ENCODE data around the gene LYPD6. TPM values are rescaled to one million over a fixed set of nuclear protein-coding genes. Genes with fewer than 3 reads are reported as not detected.

LYPD6 gene
- total RNA-seq (2014; rRNA removed; shearing (Covaris generic)), result 3.9 TPM in 2 replicates
- polyA plus RNA-seq (2016; fragmentation: Nextera tagmentation; extraction: Ambion mirVana), result 2.3 and 2.6 TPM in 2 replicates

DNA sequence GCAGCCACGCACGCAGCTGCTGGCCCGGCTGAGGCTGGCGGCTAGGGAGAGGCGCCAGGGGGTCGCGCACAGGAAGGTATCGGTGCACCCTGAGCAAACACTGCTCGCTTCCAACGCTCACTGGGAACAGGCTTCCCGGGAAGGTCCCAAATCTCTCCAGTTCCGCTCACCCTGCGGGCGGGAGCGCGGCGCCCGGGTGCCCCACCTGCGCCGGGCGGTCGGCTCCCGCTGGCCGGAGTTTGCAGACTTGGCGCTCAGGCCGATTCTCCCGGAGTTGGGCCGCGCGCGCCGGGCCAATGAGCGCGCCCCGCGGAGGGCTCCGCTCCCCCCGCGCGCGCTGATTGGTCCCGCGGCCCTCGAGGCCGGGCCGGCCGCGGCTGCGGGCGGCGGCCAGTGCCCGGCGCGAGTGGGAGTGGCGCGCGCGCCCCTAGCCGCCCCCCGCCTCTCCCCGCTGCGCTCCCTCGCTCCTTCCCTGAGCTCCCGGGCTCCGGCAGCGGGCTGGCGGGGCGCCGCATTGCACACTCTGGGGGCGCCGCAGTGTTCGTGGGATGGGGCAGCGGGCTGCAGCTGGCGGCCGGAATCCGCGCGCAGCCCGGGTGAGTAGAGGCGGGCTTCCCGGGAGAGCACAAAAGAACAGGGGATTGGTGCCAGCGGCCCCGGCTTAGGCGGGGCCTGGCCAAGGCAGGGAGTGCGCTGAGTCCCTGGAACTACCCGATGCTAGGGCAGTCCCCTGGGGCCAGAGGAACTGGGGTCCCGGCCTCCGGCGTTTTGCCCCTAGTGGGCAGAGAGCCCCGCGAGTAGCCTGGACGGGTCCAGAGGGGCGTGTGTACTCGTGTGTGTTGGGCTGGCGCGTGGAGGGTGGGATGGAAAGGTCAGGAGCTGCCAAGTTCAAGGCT lies at the start of gene LYPD6:
Gene LYPD6 (plus strand): TSS at position 461 of the 896 bp plus-strand sequence. CDS start 107,122 bp downstream, outside the sequence.
- H3K9me3 ChIP-seq (ENCODE audit: low read depth), result no peaks in the 10 kb centered on the region
- H3K4me1 ChIP-seq (ENCODE audit: insufficient read depth), result no peaks in the 10 kb centered on the region
- 0 to 2% methylated on average over 52 to 73 of the region's 96 CpGs for WGBS, 2 experiments (ENCODE audit: low coverage in 1 of 2, low lambda C conversion rate in 2 of 2, missing lambda C conversion rate in 2 of 2)
- peak within 1 kb of the TSS; percentile 77 for H3K4me3 ChIP-seq
- H3K27ac ChIP-seq, result no peak within 1 kb of the TSS
- peak within 1 kb of the TSS; percentile 55 for H3K9ac ChIP-seq
- peak; percentile 90 for DNase-seq
- no peaks in the 10 kb centered on the region for H3K36me3 ChIP-seq (ENCODE audit: low read depth)
- H3K27me3 ChIP-seq (replicated peaks; ENCODE audit: insufficient read depth), result peaks cover 9% of the 10 kb centered on the region; the same call in 1 of the 2 replicates
- H3F3A ChIP-seq (ENCODE audit: insufficient read depth), result no peaks in the 10 kb centered on the region
- no peak for TF ChIP-seq EZH2phosphoT487 (IDR thresholded peaks at IDR 0.05; ENCODE audit: insufficient read depth, low read depth)
- TF ChIP-seq EZH2 (IDR thresholded peaks at IDR 0.05; ENCODE audit: insufficient read depth, poor library complexity, severe bottlenecking), result no peak
- no peaks in the 10 kb centered on the region for H3K79me2 ChIP-seq (ENCODE audit: insufficient read depth)
- H3K9me2 ChIP-seq (ENCODE audit: insufficient read depth), result no peaks in the 10 kb centered on the region
- H4K20me1 ChIP-seq (ENCODE audit: insufficient read depth), result no peaks in the 10 kb centered on the region
- peak within 1 kb of the TSS; percentile 90 for H2AFZ ChIP-seq
- peak within 1 kb of the TSS; percentile 90 for H3K4me2 ChIP-seq (ENCODE audit: unreplicated experiment)
- in situ Hi-C loops (cut with MboI), result loop anchor here (25.0 kb wide), 1 partner anchor 232 kb away; no protein-coding TSS in a partner anchor

DNA sequence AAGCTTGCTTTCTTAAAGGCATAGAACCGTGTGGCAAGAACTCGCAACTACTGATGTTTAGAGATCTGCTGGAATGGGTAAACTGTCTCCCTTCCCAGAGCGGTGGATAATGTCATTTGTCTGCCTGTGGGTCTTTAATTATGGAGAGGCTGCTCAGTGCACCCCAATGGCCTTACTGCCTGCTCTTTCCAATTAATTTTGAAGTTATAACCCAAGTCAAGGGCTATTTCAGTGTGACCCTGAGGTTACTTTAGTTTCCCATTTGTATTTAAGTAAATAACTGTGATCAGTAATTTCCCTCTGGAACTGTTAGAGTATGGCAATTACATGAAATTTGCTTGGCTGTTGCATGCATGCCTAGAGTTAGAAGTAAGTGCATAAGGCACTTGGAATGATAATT lies 48.9 kb upstream of the LYPD6 start:
- H3F3A ChIP-seq (ENCODE audit: insufficient read depth), result no peaks in the 10 kb centered on the region
- no peaks in the 10 kb centered on the region for H3K36me3 ChIP-seq (ENCODE audit: low read depth)
- WGBS, 2 experiments (ENCODE audit: low coverage in 1 of 2, low lambda C conversion rate in 2 of 2, missing lambda C conversion rate in 2 of 2), result 67 to 83% methylated on average over 3 of the region's 3 CpGs
- H3K4me1 ChIP-seq (ENCODE audit: insufficient read depth), result peaks cover 8% of the 10 kb centered on the region; the same call in 1 of the 2 replicates
- no peaks in the 10 kb centered on the region for H3K79me2 ChIP-seq (ENCODE audit: insufficient read depth)
- TF ChIP-seq EZH2 (IDR thresholded peaks at IDR 0.05; ENCODE audit: insufficient read depth, poor library complexity, severe bottlenecking) (no peak), EZH2phosphoT487 (IDR thresholded peaks at IDR 0.05; ENCODE audit: insufficient read depth, low read depth) (no peak)
- H3K9me3 ChIP-seq (ENCODE audit: low read depth), result no peaks in the 10 kb centered on the region
- no peaks in the 10 kb centered on the region for H3K9me2 ChIP-seq (ENCODE audit: insufficient read depth)
- H2AFZ ChIP-seq, result no peak overlapping the region
- in situ Hi-C loops (cut with MboI), result no loop called here
- no peak overlapping the region for H3K4me2 ChIP-seq (ENCODE audit: unreplicated experiment)
- H4K20me1 ChIP-seq (ENCODE audit: insufficient read depth), result no peaks in the 10 kb centered on the region
- no peak for DNase-seq
- H3K9ac ChIP-seq, result no peak overlapping the region
- no peak overlapping the region for H3K27ac ChIP-seq
- H3K27me3 ChIP-seq (replicated peaks; ENCODE audit: insufficient read depth), result no peaks in the 10 kb centered on the region
- H3K4me3 ChIP-seq, result no peak overlapping the region

- H3K79me2 ChIP-seq (ENCODE audit: insufficient read depth), result no peaks in the 10 kb centered on the region
- TF ChIP-seq EZH2 (IDR thresholded peaks at IDR 0.05; ENCODE audit: insufficient read depth, poor library complexity, severe bottlenecking), result no peak
- TF ChIP-seq EZH2phosphoT487 (IDR thresholded peaks at IDR 0.05; ENCODE audit: insufficient read depth, low read depth), result no peak
- WGBS, 2 experiments (ENCODE audit: low coverage in 1 of 2, low lambda C conversion rate in 2 of 2, missing lambda C conversion rate in 2 of 2), result 50 to 51% methylated on average over 2 of the region's 2 CpGs
These were observed 39.7 kb upstream of the LYPD6 start for GRCh38 chr2:149290662-149291061.

GRCh38 chr2:149291881-149292280 lies 38.5 kb upstream of the LYPD6 start:
- H3K9me2 ChIP-seq (ENCODE audit: insufficient read depth), result no peaks in the 10 kb centered on the region
- no peak overlapping the region for H3K27ac ChIP-seq
- no peaks in the 10 kb centered on the region for H3K9me3 ChIP-seq (ENCODE audit: low read depth)
- H3K4me2 ChIP-seq (ENCODE audit: unreplicated experiment), result no peak overlapping the region
- in situ Hi-C loops (cut with MboI), result no loop called here
- no peaks in the 10 kb centered on the region for H3K27me3 ChIP-seq (replicated peaks; ENCODE audit: insufficient read depth)
- H3K4me3 ChIP-seq, result no peak overlapping the region
- DNase-seq, result no peak
- H3K9ac ChIP-seq, result no peak overlapping the region
- TF ChIP-seq EZH2 (IDR thresholded peaks at IDR 0.05; ENCODE audit: insufficient read depth, poor library complexity, severe bottlenecking), result no peak
- no peak for TF ChIP-seq EZH2phosphoT487 (IDR thresholded peaks at IDR 0.05; ENCODE audit: insufficient read depth, low read depth)
- H3K4me1 ChIP-seq (ENCODE audit: insufficient read depth), result no peaks in the 10 kb centered on the region
- no peaks in the 10 kb centered on the region for H3K79me2 ChIP-seq (ENCODE audit: insufficient read depth)
- H4K20me1 ChIP-seq (ENCODE audit: insufficient read depth), result no peaks in the 10 kb centered on the region
- H2AFZ ChIP-seq, result no peak overlapping the region
- H3F3A ChIP-seq (ENCODE audit: insufficient read depth), result no peaks in the 10 kb centered on the region
- H3K36me3 ChIP-seq (ENCODE audit: low read depth), result no peaks in the 10 kb centered on the region

More at GRCh38 chr2:149290662-149291061, 39.7 kb upstream of the LYPD6 start:
- Histone ChIP-seq H3K27me3 (replicated peaks; ENCODE audit: insufficient read depth) (no peaks in the 10 kb centered on the region), H3K4me1 (ENCODE audit: insufficient read depth) (no peaks in the 10 kb centered on the region), H3K27ac (no peak overlapping the region), H3K4me3 (no peak overlapping the region), H3K9ac (no peak overlapping the region), H4K20me1 (ENCODE audit: insufficient read depth) (no peaks in the 10 kb centered on the region), H2AFZ (no peak overlapping the region), H3K36me3 (ENCODE audit: low read depth) (no peaks in the 10 kb centered on the region), H3F3A (ENCODE audit: insufficient read depth) (no peaks in the 10 kb centered on the region), H3K9me3 (ENCODE audit: low read depth) (no peaks in the 10 kb centered on the region), H3K9me2 (ENCODE audit: insufficient read depth) (no peaks in the 10 kb centered on the region), H3K4me2 (ENCODE audit: unreplicated experiment) (no peak overlapping the region)
- in situ Hi-C loops (cut with MboI), result no loop called here
- DNase-seq, result no peak

Data from GM23248 (cell line).